T follicular helper cell (primary cell): ENCODE results near the gene MTCL1.

Source experiments
- DNase-seq: peaks from one replicate; pipeline ENCODE4 v3.0.0-alpha.2; 2020; ENCODE audit warnings: low read depth

Gene MTCL1

DNA sequence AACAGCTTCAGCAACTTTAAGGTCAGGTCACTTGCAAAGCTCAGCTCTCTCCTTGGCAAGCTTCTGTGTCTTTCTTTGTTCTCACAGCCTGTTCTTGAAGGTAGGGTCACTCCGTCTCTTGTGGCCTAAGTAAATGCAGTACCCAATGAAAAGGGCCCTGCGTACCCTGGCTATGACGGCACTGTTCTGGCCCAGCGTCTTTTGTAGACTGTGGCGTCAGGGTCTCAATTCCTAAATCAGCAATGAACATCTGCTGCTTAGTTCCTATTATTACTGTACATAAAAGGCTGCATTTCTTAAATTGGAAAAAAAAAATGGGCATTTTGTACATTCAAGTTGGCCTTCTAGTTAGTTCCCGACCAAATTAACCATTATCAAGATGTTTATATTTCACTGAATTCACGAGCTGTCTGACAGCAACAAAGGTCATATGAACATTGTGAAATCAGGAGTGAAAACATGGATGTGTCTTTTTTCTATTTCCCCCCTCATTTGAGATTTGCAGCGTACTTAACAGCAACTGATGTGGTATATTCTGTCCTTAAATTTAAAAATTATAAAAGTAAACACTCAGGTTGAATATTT, 17.0 kb upstream of the MTCL1 start:
- no peak for DNase-seq

DNA sequence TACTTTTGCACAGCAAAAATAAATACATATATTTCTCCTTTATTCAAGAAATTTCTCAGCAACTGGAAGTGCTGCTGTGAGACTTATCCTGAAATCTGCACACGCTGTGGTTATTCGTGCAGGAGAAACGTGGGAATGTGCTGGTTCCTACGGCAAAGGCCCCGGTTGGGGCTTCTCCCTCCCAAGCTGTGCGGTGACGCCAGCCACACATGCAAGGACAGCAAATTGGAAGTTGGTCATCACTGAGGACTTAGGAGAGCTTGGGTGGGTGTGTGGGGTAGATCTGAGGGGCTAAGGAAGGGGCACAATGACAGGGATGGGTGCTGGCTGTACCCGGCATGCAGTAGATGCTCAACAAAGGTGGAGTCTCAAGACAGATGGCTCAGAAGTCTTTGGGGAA, 16.5 kb upstream of the MTCL1 start:
- no peak for DNase-seq

DNA sequence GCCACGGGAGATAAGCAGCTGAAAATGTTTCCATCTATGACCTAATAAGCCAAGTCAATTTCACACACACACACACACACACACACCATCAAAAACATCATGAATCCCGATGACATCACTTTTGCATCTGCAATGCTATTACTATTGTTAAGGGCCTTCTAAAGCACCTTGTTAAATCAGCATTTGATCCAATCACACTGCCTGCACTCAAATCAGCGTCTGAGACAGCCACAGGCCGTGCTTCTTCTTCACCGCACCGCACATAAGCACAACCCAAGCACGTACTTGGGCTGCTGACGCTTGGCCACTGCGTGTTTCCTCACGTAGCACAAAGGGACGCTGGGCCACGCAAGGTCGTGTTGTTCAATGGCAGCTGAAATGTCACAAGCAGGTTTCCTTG, 15.8 kb upstream of the MTCL1 start:
- DNase-seq, result no peak

DNA sequence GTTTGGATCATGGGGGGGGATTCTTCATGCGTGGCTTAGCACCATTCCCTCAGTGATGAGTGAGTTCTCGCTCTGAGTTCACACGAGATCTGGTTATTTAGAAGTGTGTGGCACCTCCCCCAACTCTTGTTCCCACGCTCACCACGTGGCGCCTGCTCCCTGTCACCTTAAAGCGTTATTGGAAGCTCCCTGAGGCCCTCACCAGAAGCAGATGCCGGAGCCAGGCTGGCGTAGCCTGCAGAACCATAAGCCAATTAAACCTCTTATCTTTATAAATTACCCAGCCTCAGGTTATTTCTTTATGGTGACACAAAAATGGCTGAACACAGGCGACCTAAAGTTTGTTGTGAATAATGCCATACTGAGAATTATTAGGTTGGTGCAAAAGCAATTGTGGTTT, 10.5 kb upstream of the MTCL1 start:
- DNase-seq, result no peak

DNA sequence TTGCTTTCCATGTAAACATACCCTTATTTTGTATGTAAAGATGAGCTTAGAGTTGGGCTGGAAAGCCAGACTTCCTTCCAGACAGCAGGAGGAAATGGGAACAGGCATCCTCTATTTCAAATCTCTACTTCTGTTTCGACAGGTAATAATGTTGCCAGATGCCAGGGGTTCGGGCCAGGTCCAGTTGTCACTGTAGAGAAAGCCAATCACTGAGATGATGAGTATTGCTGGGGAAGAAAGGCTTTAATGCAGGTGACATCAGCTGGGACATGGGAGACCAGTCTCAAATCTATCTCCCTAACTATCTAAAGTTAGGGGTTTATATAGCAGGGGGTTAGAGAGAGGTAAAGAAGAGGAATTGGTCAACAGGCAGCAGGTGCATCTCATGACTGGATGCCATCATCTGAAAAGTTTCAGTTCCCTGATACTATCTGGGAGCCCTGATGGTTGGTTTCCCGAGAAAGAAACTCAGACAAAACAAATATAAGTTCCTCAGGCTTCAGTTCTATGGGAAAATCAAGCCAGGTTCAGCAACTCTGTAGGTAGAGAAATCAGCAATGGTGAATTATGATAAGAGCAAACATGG, 9.3 kb upstream of the MTCL1 start:
- DNase-seq, result no peak

DNA sequence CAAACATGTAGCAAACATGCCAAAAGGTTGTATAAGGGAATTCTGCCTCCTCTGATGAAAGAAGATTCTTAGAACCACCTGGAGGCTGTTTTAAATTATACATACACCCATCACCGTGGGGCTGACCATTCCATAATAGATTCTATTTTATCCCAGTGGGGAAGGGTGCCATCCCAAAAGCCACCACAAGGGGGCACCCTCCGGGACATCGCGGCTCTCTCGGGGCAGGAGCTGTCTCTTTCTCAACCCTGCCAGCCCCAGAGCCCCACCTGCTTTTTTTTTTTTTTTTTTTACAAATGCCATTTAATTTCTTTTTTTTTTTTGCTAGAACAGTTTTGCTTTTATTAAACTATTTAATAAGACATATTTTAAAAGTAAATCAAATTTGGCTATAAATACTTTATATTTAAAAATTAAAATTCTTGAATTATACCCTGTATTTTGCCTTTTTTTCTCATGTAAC, 8.6 kb upstream of the MTCL1 start:
- DNase-seq, result peak; percentile 60

DNA sequence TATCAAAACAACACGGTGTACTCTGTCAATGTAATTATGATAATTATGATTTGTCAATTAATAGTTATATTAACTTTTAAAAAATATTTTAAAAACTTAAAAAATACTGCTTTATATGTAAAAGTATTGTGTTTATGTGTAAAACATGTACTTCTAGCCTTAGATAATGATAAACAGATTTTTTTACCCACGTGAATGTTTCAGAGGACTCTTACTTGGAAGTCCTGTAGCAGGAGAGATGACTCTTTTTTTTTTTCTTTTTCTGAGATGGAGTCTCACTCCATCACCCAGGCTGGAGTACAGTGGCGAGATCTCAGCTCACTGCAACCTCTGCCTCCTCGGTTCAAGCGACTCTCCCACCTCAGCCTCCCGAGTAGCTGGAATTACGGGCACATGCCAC, 6.2 kb upstream of the MTCL1 start:
- no peak for DNase-seq

DNA sequence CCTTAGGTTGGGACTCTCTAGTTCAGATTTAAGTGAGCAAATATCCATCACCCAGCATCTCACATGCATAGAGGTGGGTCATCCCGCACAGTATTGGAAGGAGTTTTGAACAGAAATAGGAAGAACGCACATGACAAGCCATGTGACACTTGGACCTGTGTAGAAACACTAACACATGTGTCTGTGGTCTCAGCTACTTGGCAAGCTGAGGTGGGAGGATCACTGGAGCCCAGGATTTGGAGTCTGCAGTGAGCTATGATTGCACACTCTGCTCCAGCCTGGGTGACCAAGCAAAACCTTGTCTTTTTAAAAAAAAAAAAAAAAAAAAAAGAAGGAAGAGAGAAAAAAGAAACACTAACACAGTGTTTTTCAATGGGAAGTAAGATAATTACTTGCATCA, 5.4 kb upstream of the MTCL1 start:
- no peak for DNase-seq

DNA sequence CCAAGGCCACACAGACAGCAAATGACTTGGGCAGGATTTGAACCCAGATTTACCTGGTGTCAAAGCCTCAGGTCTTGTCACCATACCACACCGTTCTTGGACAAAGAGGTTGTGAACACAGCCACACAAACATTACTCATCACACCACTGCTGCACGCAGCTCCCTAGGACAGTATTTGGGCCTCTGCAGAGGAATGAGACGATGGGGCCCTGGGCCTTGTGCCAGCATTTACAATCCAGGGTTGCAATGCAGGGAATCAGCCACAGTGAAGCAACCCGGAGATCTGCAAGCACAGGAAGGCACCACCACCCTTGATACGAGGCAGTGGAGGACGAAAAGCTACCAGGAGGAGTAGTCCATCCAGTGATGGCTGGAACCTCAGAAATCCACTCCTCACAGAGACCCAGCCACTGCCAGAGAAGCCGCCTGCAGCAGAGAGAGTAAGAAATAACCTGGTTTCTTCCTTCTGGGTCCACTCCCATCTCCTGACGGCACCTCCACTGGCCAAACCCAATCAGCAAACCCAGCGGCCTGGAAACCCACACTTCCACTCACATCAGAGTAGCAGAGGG, 3.7 kb upstream of the MTCL1 start:
- DNase-seq, result no peak

DNA sequence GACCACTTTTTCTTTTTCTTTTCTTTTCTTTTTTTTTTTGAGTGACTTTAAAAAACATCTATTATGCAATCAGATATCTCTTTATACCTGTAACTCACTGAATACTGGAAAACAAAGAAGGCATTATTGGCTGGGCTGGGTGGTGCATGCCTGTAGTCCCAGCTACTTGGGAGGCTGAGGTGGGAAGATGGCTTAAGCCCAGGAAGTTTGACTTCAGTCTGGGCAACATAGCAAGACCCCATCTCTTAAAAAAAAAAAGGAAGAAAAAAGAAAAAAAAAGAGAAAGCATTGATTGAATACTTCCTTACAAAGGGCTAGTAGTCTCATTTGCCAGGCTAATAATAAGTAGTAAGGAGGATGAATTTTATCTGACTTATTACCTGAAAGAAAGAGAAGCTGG, 2.7 kb upstream of the MTCL1 start:
- DNase-seq, result no peak

DNA sequence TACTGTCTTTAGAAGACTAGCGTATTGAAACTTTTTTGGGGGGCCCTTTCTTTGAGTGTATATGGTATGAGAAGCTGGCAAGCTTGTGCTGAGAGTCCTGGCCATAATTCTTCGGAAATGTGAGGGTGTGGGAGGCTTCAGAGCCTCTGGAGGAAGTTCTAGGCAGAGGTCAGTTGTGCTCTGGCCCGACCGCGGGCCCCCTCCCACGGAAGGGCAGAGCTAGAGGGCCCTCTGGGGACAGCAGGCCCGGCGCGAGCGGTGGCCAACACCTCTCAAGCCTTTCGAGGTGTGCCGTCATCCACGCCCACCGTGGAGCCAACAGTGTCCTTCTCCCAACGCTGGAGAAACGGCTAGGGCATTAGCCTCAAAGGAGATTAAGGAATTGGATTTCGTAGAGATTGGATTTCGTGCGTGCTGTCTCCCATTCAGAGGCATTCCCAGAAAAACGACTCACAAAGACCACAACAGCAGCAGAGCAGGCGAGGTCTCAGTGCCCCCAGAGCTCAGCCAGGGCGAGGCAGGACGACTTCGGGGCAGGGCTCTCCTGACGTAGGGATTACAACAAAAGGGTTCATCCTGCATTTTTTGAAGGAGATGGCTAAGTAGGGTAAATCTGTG, 2.2 kb upstream of the MTCL1 start:
- DNase-seq, result no peak

DNA sequence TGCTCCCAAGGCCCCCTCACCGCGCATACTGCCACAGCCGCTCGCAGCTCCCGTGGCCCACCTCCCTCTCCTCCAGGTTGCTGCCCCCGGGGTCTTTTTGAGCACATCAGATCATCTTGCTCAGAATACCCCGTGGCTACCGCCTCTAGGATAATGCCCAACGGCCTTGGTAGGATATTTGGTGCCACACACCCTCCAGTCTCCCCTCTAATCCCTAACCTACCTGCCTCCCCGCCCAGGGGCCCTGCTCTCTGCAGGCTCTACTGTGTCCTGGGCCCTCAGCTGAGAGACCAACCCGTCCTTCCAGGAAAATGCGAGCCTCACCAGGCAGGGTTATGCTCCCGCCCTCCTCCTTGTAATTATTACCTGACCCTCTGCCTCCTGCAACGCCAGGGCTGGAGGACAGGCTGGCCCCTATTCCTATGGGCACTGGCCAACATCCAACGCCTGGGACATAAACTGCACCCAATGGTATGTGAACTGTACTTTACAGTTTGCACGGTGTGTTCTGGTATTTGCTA, 1.5 kb upstream of the MTCL1 start:
- no peak for DNase-seq

DNA sequence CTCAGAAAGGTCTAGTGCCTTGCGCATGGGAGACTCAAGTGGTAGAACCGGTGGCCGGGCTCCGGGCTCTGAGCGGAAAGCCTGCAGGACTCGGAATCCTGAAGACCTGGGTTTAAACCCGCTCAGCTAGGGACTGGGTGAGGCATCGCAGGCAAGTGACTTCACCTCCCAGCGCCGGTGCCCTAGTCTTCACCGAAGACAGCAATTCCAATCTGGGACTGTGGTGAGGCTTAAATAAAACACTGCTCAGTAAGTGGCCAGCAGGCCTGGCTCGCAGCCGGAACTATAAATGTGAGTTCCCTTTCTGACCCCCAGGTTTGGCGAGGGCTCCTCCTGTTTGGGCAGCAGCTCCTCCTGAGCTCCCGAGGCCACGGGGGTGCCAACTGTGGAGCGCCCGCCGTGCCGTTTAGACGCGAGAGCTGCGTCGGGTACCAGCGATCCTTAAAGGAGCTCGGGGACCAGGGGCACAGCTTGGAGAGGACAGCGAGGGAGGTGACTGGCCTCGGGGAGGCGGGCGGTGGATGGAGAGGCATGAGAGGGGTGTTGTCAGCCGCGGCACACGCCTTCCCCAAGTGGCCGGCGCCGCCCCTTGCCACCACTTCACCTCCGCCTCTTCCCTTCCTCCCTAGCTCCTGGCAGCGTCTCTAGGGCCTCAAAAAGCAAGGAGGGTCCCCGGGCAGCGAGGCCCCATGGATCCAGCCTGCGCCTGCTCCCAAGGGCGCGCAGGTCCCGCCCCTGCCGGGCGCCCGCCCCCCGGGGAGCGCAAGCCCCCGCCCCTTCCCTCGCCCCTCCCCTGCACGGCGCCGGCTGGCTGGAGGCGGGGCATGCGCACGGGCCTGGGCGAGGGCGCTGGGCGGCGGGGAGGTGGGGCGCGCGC, 757 bp upstream of the MTCL1 start:
- DNase-seq, result peak; percentile 75

DNA sequence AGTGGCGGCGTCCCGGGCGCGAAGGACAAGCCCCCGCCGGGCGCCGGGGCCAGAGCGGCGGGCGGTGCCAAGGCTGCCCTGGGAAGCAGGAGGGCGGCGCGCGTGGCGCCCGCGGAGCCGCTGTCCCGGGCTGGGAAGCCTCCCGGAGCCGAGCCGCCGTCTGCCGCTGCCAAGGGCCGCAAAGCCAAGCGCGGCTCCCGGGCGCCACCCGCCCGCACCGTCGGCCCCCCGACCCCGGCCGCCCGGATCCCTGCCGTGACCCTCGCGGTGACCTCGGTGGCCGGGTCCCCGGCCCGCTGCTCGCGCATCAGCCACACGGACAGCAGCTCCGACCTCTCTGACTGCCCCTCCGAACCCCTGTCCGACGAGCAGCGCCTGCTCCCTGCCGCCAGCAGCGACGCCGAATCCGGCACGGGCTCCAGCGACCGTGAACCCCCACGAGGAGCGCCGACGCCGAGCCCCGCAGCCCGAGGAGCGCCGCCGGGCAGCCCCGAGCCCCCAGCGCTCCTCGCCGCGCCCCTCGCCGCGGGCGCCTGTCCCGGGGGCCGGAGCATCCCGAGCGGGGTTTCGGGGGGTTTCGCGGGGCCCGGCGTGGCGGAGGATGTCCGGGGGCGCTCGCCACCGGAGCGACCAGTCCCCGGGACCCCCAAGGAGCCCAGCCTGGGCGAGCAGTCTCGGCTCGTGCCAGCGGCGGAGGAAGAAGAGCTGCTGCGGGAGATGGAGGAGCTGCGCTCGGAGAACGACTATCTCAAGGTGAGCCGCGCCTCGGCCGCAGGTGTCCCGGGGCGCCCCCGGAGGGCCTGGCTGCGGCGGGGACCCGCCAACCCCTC, 820 bp downstream of the MTCL1 start:
- DNase-seq, result no peak

DNA sequence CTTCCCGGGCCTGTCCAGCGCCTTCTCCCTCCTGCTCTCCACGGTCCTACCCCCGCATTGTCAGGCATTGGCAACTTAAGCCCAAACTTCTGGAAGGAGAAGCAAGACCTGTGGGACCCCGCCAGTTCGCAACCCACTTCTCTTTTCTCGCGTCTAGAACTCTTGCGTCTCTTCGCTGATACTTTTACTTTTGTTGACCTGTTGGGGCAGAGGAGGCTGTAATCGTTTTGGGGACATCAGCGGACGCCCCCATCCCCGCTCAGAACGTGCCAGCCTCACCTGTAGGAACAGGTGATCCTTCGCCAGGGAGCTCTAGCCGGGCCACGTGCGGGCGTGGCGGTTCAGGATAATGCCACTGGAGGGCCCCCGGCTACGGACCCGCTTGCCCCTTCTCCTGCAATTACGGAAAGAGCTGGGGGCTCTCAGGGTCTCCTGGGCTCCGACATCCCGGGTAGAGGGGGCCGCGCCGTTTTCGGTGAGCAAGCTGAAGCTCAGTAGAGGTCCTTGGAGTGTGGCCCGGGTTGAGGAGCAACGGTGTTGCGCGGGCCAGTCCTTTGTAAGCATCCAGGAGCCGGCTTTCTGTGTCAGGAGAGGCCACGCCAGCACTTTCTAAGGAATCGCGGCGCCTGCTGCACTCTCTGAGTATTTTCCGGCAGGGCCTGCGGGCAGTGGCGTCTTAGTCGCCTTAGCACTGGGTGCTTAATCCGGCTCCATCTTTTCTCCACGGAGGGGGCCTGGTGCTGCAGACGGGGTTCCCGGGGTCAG, 1.6 kb downstream of the MTCL1 start:
- DNase-seq, result no peak

DNA sequence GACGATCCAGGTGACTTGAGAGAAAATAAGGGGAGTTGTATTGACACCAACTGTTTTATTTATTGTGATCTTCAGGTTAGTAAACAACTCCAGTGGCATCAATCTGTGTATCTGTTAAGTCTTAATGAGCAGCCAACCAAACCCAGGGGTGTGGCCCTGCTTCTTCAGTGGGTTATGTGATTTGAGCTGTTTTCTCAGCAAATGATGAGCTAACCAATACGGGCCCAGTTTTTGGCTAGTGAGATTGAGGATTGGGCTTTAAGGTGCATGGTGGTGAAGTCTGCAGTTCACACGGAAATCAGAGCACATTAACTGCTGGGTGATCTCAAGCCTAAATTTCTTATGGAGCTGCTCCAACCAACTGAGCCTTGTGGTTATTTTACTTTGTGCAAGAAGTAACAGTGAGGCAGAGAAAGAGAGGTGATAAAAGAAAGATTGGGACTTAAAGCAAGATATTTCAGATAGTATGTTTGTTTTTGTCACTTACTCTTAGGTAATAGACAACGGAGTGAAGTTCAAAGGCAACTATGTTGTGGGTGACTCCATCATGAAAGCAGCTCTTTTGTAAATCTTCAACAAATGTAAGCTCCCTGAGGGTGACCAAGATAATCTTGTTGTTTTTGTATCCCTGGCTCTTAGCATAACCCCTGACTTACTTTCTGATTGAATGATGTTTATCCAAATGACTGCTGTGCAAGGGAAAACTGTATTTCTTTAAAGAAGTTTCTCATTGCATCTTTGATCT, 2.4 kb downstream of the MTCL1 start:
- no peak for DNase-seq

DNA sequence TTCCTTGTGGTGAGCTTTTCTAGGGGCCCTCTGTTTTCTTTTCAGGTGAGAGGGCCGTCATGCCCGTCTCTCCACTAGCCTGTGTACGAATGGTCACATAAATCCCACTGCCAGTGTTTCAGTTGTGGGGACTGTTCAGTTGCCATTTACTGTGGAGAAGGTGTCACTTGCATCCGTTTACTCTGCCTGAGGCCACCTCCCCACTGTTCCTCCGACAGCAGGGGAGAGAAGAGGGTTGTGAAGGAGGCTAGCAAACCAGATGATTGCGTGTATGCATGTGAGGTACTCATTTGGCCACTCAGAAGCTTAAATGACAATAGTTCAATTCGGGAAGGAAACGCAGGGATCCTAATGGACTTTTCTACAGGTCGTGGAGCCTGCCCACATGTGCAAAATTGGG, 3.3 kb downstream of the MTCL1 start:
- DNase-seq, result no peak

DNA sequence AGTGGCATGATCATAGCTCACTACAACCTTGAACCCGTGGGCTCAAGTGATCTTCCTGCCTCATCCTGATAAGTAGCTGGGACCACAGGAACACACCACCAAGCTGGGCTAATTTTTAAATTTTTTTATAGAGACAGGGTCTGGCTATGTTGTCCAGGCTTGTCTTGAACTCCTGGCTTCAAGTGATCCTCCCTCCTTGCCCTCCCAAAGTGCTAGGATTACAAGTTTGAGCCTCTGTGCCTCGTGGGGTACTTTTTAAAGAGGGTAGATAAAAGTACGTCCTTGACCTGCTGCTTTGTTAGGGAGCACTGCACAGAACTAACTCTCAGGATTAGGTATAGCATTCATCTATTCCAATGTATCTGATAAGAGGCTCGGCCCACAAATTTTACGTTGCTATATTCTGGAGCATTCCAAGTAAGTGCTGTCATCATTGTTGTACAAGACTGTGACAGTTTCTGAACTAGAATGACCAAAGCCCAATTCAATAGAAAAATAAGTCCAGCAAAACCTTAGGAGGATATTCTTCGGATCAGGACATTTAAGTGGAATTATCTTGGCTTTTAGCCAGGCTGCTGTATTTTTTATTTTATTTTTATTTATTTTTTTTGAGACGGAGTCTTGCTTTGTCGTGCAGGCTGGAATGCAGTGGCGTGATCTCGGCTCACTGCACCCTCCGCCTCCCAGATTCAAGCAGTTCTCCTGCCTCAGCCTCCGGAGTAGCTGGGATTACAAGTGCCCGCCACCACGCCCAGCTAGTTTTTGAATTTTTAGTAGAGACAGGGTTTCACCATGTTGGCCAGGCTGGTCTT, 4.1 kb downstream of the MTCL1 start:
- DNase-seq, result no peak

DNA sequence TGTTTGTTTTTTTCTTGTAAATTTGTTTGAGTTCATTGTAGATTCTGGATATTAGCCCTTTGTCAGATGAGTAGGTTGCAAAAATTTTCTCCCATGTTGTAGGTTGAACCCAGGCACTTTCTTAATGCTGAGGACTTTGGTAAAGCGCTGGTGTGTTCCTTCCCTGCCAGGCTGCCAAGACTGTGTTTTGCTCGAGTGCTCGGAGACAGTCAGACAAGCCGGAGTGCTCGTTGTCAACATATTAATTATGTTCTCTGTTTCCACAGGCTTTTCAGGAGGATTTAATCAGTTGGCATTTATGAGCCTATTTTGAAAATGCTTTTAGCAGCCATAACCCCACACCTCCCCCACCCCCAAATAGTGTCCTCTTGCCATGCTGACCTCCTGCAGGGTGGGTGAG, 6.4 kb downstream of the MTCL1 start:
- DNase-seq, result no peak
